Measurements from ENCODE around the gene GALNT10. TPM values are rescaled to one million over a fixed set of nuclear protein-coding genes. Genes with fewer than 3 reads are reported as not detected.

GALNT10 gene
- total and polyA plus RNA-seq, 2 of the 8 experiments (the other 6 are each of a cell fraction or from before 2014, with no cell fraction given): 4.6 to 15.5 TPM

DNA sequence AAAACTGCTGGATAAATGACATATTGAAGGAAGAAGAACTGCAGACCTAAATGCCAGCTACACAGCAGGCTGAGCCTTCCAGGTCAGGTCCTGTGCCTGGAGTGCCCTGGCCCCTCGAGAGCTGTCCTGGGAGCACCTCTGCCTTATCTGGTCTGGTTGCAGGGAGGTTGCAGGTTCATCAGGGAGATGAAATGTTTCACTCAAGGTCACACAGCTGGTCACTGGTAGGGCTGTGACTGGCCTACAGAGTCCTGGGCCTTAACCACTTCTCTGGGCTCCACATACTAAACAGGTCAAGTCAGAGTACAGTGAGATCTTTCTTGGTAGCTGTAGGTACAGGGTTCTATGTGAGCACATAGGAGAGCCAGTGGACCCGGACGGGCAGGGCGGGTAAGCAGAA, 16.7 kb downstream of the GALNT10 start:
- H2BK15ac ChIP-seq (ENCODE audit: low read length): no peak overlapping the region
- H3K36me3 ChIP-seq (ENCODE audit: control insufficient read depth in 2 of 4, insufficient read depth in 4 of 4, low read length in 3 of 4): no peaks in the 10 kb centered on the region
- no peak overlapping the region for H4K91ac ChIP-seq (replicated peaks; ENCODE audit: insufficient read length, low read length)
- no peak overlapping the region for H3K9ac ChIP-seq (replicated peaks in 1 of 4; ENCODE audit: extremely low read depth in 1 of 4, low read depth in 3 of 4, low read length in 3 of 4)
- H4K8ac ChIP-seq (ENCODE audit: extremely low read depth, insufficient read depth, low read length): no peak overlapping the region
- POLR2A ChIA-PET (ENCODE audit: partially characterized antibody): interaction anchor here (3.1 kb wide), 1 partner anchor 9 kb away, joined by 9 read pairs; no protein-coding TSS in a partner anchor
- no peak overlapping the region for H3K56ac ChIP-seq (replicated peaks; ENCODE audit: insufficient read length, low read depth, low read length)
- no peaks in the 10 kb centered on the region for H3K79me1 ChIP-seq (ENCODE audit: low read depth, low read length)
- no peak overlapping the region for H3K23ac ChIP-seq (ENCODE audit: insufficient read length)
- peaks cover 0 to 9% (median 7%) of the 10 kb centered on the region in 4 experiments; a peak in 4 of 7 replicates for H3K4me1 ChIP-seq (replicated peaks in 1 of 4; ENCODE audit: control insufficient read depth in 3 of 4, insufficient read depth in 4 of 4, low read length in 3 of 4)
- H2BK12ac ChIP-seq (ENCODE audit: low read depth, low read length): no peak overlapping the region
- H3K14ac ChIP-seq (ENCODE audit: insufficient read length): no peak overlapping the region
- H4K5ac ChIP-seq (ENCODE audit: insufficient read length, low read depth, low read length): no peak overlapping the region
- H2BK5ac ChIP-seq (ENCODE audit: low read depth, low read length): no peak overlapping the region
- no peaks in the 10 kb centered on the region for H3K79me2 ChIP-seq (ENCODE audit: control insufficient read depth in 1 of 2, insufficient read depth in 2 of 2, low read length in 2 of 2)
- H3K4me2 ChIP-seq (ENCODE audit: insufficient read depth in 1 of 2, low read depth in 2 of 2, low read length in 2 of 2): no peak overlapping the region
- no peak overlapping the region for H3K4ac ChIP-seq (replicated peaks; ENCODE audit: insufficient read length, low read depth, low read length)
- no peaks in the 10 kb centered on the region for H3K23me2 ChIP-seq (ENCODE audit: low read depth, low read length)
- H3K18ac ChIP-seq (ENCODE audit: extremely low read depth, low read length): no peak overlapping the region
- no peaks in the 10 kb centered on the region for H3K9me3 ChIP-seq (ENCODE audit: insufficient read depth in 2 of 2, low read depth in 1 of 2, low read length in 1 of 2)
- FAIRE-seq (no peak), DNase-seq (ENCODE audit: low read depth in 1 of 2, low spot score in 2 of 2) (no peak)
- peaks cover 0 to 2% of the 10 kb centered on the region in 2 experiments for H4K20me1 ChIP-seq (replicated peaks in 1 of 2; ENCODE audit: control insufficient read depth in 1 of 2, insufficient read depth in 2 of 2, low read length in 2 of 2)
- no peak overlapping the region for H3K4me3 ChIP-seq (ENCODE audit: extremely low read depth in 1 of 4, insufficient read depth in 2 of 4, low read depth in 3 of 4, low read length in 4 of 4)
- CTCF ChIA-PET (ENCODE audit: partially characterized antibody): interaction anchor here (1.3 to 3.5 kb wide), 5 partner anchors 9 to 198 kb away, joined by 6 to 25 read pairs (median 7); no protein-coding TSS in a partner anchor
- 97% methylated on average over 4 of the region's 4 CpGs; no CpG with 5 or more reads in 1 of the 2 experiments for WGBS, 2 experiments (ENCODE audit: extremely low coverage in 1 of 2, insufficient coverage in 1 of 2, insufficient read length in 1 of 2, insufficient replicate concordance in 2 of 2, low coverage in 1 of 2, low lambda C conversion rate in 2 of 2, missing lambda C conversion rate in 1 of 2)
- H2AK5ac ChIP-seq (ENCODE audit: low read depth, low read length): no peak overlapping the region
- H2AFZ ChIP-seq (ENCODE audit: low read length): no peak overlapping the region
- H2BK20ac ChIP-seq (ENCODE audit: low read length): no peak overlapping the region
- H3K27me3 ChIP-seq (replicated peaks in 1 of 4; ENCODE audit: control insufficient read depth in 3 of 4, extremely low read depth in 1 of 4, insufficient read depth in 3 of 4, low read length in 3 of 4): 0 out of 7 replicates have a peak, but pooled peaks cover 0 to 5% (median 0%) of the 10 kb centered on the region in 4 experiments
- H2BK120ac ChIP-seq (replicated peaks; ENCODE audit: low read depth, low read length): no peak overlapping the region
- no peak overlapping the region for H3K27ac ChIP-seq (ENCODE audit: low read depth, low read length)
- TF ChIP-seq SRF (IDR thresholded peaks at IDR 0.05; ENCODE audit: low read depth, low read length) (no peak), CHD1 (IDR thresholded peaks at IDR 0.05; ENCODE audit: low read depth, low read length) (no peak), EGR1 (IDR thresholded peaks at IDR 0.05; ENCODE audit: borderline replicate concordance, low read depth, low read length) (no peak), BRCA1 (IDR thresholded peaks at IDR 0.05; ENCODE audit: low read depth, low read length) (no peak), YY1 (IDR thresholded peaks at IDR 0.05; ENCODE audit: low read depth, low read length) (no peak), SIRT6 (IDR thresholded peaks at IDR 0.05; ENCODE audit: low read length) (no peak), JUN (IDR thresholded peaks at IDR 0.05; ENCODE audit: low read depth, low read length) (no peak), KDM1A (IDR thresholded peaks at IDR 0.05; ENCODE audit: borderline replicate concordance, low read length) (no peak), CHD2 (IDR thresholded peaks at IDR 0.05; ENCODE audit: low read length) (no peak), CEBPB (IDR thresholded peaks at IDR 0.05; ENCODE audit: low read depth, low read length) (no peak), ZNF274 (IDR thresholded peaks at IDR 0.05; ENCODE audit: borderline replicate concordance, extremely low read depth, low read length) (no peak)
- TF ChIP-seq, protein P1, sequence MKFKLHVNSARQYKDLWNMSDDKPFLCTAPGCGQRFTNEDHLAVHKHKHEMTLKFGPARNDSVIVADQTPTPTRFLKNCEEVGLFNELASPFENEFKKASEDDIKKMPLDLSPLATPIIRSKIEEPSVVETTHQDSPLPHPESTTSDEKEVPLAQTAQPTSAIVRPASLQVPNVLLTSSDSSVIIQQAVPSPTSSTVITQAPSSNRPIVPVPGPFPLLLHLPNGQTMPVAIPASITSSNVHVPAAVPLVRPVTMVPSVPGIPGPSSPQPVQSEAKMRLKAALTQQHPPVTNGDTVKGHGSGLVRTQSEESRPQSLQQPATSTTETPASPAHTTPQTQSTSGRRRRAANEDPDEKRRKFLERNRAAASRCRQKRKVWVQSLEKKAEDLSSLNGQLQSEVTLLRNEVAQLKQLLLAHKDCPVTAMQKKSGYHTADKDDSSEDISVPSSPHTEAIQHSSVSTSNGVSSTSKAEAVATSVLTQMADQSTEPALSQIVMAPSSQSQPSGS (IDR thresholded peaks at IDR 0.05; ENCODE audit: low read length): no peak
- TF ChIP-seq, protein P2, sequence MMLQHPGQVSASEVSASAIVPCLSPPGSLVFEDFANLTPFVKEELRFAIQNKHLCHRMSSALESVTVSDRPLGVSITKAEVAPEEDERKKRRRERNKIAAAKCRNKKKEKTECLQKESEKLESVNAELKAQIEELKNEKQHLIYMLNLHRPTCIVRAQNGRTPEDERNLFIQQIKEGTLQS (IDR thresholded peaks at IDR 0.05; ENCODE audit: insufficient read depth, low read depth, low read length): no peak
